Fibroblast of the aortic adventitia (primary cell): Measurements from ENCODE around the gene ANGPTL2. TPM values are rescaled to one million over a fixed set of nuclear protein-coding genes. Genes with fewer than 3 reads are reported as not detected.

Experiments
- DNase-seq: peaks from one replicate; pipeline ENCODE4 v3.0.0-alpha.2; 2010; ENCODE audit warnings: low read depth
- H3K4me3 ChIP-seq: 2 replicates; pipeline ENCODE4 v1.5.1; 2011; ENCODE audit warnings: low read depth, mild to moderate bottlenecking, control low read depth, low read length, moderate library complexity
- CTCF ChIP-seq: IDR thresholded peaks from 2 replicates; pipeline ENCODE4 v1.5.1; 2011; ENCODE audit warnings: mild to moderate bottlenecking, low read length, control low read depth, inconsistent platforms; ENCODE audit not compliant: insufficient read depth
- total RNA-seq: library from RNA; depleted of rRNA; stranded (reverse); fragments of >200 nt; gene quantifications from 2 replicates; pipeline ENCODE4 v1.2.3, GENCODE V29; 2012; ENCODE audit warnings: low replicate concordance

The ANGPTL2 gene
- total RNA-seq, 1 donor: 41.0 TPM

GRCh38 chr9:127109212-127109711 lies 13.2 kb downstream of the ANGPTL2 start:
- H3K4me3 ChIP-seq: no peak overlapping the region
- TF ChIP-seq CTCF: no peak
- DNase-seq: no peak

- DNase-seq: no peak
- no peak overlapping the region for H3K4me3 ChIP-seq
- no peak for TF ChIP-seq CTCF
Observed at GRCh38 chr9:127107929-127108876, 14.2 kb downstream of the ANGPTL2 start.

DNA sequence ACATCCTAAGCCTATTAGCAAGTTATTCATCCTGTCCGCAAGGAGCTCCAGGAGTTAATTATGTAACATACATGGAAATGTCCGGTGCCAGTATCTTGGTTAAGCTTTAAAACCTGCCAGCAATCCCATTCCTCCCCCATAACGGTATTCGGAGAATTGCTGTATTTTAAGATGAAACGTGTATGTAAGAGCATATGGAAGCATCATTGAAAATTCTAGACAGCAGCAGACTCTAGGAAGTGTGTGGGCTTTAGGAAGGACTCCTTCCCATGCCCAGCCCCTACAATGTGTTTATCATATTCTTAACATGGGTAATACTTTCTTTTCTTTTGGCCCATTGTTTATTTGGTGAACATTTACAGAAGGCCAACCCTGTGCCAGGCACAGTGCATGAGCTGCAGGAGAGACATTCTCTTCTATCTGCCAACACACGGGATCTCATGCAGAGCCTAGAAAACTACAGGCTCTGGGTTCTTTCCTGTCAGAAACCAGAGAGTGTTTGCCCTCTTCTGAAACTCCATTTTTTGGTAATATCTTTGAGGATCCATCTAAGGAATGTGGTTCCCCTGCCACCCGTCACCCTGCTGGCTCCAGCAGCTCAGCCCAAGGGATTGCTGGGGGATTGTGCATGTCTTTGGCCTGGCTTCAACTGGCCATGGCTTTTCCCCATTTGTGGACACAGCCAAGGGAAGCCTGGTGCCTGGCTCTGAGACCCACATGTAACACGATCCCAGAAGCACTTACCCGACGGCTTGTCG lies 15.1 kb downstream of the ANGPTL2 start:
- TF ChIP-seq CTCF: no peak
- DNase-seq: no peak
- no peak overlapping the region for H3K4me3 ChIP-seq

- no peak for TF ChIP-seq CTCF
- no peak overlapping the region for H3K4me3 ChIP-seq
- no peak for DNase-seq
Observed at GRCh38 chr9:127106466-127106855, 16.0 kb downstream of the ANGPTL2 start.

DNA sequence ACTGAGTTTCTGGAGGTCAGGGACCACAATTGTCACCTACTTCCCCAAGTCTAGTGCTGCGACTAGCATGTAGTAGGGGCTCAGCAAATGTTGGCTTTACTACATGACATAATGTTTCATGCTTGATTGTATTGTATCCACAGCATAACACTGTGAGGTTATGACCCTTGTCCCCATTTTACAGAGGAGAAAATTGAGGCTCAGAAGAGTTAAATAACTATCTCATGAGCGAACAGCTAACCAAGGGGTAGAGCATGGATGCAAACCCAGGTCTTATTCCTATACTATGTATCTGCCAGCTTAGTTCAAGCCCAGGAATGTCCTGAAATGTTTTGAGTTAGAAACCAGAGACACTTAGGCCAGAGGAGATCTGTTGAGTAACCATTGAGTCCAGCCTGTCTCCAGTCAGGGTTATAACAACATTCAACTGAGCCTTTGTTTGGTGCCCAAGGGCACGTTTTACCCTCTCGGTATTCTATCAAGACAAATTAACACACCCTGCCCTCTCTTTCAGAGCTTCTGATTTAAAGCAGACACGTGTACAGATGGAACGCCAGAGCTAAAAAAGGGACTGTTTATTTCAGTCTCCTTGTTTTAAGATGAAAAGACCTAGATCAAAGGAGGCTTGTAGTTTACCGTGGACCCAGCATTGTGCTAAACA lies 16.5 kb downstream of the ANGPTL2 start:
- no peak overlapping the region for H3K4me3 ChIP-seq
- TF ChIP-seq CTCF: no peak
- no peak for DNase-seq

- no peak for DNase-seq
- TF ChIP-seq CTCF: no peak
- H3K4me3 ChIP-seq: no peak overlapping the region
Observed at GRCh38 chr9:127104581-127105311, 17.7 kb downstream of the ANGPTL2 start.
